Mucosa of stomach (tissue), 1 donor: ENCODE data around the gene ZNF302.

Source experiments
- H3K27me3 ChIP-seq: one replicate; pipeline ENCODE4 v1.7.0; 2013; ENCODE audit warnings: mild to moderate bottlenecking, low read length; ENCODE audit not compliant: control insufficient read depth, insufficient read depth
- H3K36me3 ChIP-seq: one replicate; pipeline ENCODE4 v1.7.0; 2013; ENCODE audit warnings: low read length; ENCODE audit not compliant: control insufficient read depth, insufficient read depth
- H3K4me1 ChIP-seq: one replicate; pipeline ENCODE4 v1.7.0; 2013; ENCODE audit warnings: mild to moderate bottlenecking, low read length; ENCODE audit not compliant: control insufficient read depth, insufficient read depth
- H3K4me3 ChIP-seq: one replicate; pipeline ENCODE4 v1.7.0; 2013; ENCODE audit warnings: low read length
- H3K9ac ChIP-seq: one replicate; pipeline ENCODE4 v1.7.0; 2013; ENCODE audit warnings: mild to moderate bottlenecking, low read length, moderate library complexity
- H3K9me3 ChIP-seq: one replicate; pipeline ENCODE4 v1.7.0; 2013; ENCODE audit warnings: mild to moderate bottlenecking, low read length, moderate library complexity; ENCODE audit not compliant: control insufficient read depth
- donor health status: Pancreatic carcinoma.

Gene ZNF302

DNA sequence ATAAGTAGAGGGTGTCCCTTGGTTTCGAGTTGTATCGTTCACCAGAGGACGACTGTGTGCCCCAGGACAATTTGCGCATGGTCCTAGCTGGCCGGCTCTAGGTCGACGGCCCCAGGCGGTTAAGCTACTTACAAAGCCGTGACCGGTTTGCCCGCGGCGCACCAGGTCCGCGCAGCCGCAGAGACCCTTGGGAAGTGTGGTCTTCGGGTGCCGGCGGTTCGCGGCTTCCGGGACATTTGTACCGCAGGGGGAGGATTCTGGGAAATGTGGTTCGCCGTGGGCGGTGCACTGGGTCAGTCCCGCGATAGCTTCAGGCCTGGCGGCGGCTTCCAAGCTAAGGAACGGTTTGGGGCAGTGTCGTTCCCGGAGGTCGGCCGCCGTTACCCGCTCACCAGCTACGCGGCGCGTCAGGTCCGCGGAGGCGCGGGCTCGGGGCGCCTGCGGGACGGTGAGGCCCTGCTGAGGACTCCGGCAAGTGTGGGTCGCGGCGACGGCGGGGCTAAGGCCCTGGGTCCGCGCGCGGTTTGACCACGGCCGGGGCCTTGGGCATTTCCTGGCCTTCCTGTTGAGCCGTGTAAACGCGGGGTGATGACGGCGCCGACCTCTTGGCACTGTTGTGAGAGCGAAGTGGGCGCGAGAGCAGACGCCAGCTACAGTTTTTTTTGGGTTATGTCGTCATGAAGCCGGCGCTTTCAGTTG, at the start of gene ZNF302:
Gene ZNF302, plus strand, starts transcription at position 293 of the 699 bp plus-strand sequence. CDS start 1,127 bp downstream, outside the sequence.
- Histone ChIP-seq H3K4me1 (peaks cover 12% of the 10 kb centered on the region), H3K9ac (peak within 1 kb of the TSS; percentile 82), H3K27me3 (no peaks in the 10 kb centered on the region), H3K4me3 (peak within 1 kb of the TSS; percentile 93), H3K9me3 (peaks cover 5% of the 10 kb centered on the region), H3K36me3 (peaks cover 6% of the 10 kb centered on the region)

DNA sequence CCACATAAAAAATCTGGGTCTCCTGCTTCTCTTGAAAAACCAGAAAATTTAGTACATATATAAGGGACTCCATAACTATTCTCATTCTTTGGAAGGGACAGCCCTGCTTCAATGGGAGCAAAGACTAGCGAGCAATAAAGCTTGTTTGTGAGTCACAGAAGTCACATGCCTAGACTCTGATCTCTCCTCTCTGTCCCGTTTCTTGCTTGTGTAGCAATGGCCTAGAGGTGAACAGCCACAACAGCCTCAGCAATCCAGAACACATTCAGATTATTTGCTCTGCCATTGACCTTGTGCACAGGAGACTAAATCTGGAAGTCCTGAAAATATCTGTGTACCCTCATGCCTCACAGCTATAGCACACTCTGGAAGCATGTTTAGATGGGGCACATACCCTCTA, 43.7 kb upstream of the ZNF302 start:
- no peaks in the 10 kb centered on the region for H3K27me3 ChIP-seq
- H3K36me3 ChIP-seq, result no peaks in the 10 kb centered on the region
- no peaks in the 10 kb centered on the region for H3K9me3 ChIP-seq
- H3K4me3 ChIP-seq, result no peak overlapping the region
- H3K4me1 ChIP-seq, result no peaks in the 10 kb centered on the region
- H3K9ac ChIP-seq, result no peak overlapping the region

DNA sequence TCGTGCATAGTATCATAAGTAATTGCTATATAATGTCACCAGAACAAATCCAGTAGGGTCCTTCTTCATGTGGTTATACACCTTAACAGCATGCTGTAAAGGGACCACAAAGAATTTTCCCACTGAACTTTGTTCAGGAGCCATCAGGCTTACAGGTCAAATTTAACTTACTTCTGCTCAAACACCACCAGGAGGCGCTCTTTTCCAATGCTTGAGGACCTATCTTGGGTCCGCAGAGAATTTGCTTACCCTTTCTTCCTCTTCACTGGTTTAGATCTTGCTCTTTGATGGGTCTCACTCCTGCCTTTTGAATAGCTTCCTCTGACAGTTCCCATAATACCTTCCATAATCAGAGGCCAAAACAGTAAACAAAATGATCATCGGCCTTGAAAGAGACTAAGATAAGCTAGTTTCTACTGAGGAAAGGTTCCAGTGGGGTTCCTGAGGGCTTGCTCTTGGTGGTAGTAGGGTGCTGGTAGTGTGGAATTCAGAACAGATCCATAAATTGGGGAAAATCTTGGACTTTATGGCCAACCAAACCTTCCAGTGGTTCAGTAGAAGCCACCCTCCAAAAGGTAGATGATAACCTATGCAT, 37.9 kb upstream of the ZNF302 start:
- H3K4me3 ChIP-seq, result no peak overlapping the region
- H3K4me1 ChIP-seq, result no peaks in the 10 kb centered on the region
- no peaks in the 10 kb centered on the region for H3K36me3 ChIP-seq
- H3K9me3 ChIP-seq, result no peaks in the 10 kb centered on the region
- no peak overlapping the region for H3K9ac ChIP-seq
- no peaks in the 10 kb centered on the region for H3K27me3 ChIP-seq

DNA sequence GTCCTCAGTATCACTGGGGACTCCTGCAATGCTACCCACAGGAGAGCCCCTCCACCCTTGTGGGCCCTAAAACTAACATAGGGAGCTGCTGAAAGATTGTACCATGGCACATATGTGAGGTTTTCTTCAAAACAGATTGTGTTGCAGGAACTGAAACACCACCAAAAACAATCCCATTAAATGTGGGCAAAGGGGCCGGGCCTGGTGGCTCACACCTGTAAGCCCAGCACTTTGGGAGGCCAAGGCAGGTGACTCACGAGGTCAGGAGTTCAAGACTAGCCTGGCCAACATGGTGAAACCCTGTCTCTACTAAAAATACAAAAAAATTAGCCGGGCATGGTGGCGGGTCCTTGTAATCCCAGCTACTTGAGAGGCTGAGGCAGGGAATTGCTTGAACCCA, 35.2 kb upstream of the ZNF302 start:
- no peak overlapping the region for H3K4me3 ChIP-seq
- no peaks in the 10 kb centered on the region for H3K9me3 ChIP-seq
- no peaks in the 10 kb centered on the region for H3K4me1 ChIP-seq
- no peaks in the 10 kb centered on the region for H3K27me3 ChIP-seq
- H3K9ac ChIP-seq, result no peak overlapping the region
- H3K36me3 ChIP-seq, result no peaks in the 10 kb centered on the region

DNA sequence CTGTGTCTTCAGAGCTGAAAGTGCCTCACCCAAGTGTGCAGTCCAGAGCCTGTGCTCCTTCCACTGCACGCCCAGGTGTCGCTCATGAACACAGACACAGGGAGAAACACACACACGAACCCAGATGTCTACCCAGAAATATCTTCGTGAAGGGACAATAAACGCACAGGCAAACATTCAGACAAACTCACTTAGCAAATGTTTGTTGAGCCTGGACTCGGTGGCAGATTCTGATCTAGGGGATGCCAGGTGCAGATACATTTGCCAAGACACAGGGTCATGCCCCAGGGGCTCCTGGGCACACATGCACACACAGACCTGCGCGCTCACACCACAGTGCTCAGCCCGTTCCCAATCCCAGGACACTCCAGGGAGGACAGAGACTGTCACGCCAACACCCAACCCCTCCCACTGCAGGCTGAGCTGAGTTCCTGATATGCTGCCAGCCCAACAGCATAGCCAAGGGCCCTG, 32.5 kb upstream of the ZNF302 start:
- Histone ChIP-seq H3K4me3 (no peak overlapping the region), H3K9me3 (no peaks in the 10 kb centered on the region), H3K4me1 (no peaks in the 10 kb centered on the region), H3K36me3 (no peaks in the 10 kb centered on the region), H3K9ac (no peak overlapping the region), H3K27me3 (no peaks in the 10 kb centered on the region)

DNA sequence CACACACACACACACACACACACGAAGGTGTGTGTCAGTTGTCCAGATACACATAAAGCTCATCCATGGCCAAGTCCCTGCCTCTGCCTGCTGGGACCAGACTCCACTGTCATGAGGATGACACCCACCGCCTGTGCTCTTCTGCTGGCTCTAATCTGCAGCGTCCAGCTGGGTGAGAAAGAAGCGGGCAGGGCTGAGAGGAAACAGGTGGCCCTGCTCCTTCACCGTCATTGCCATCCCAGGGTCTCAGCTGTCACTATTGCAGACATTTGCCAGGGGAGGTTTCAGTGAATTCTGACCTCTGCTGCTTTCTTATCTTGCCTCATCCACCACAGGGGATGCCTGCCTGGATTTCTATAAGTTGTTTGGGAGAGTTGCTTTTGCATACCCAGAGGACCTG, 31.9 kb upstream of the ZNF302 start:
- Histone ChIP-seq H3K9me3 (no peaks in the 10 kb centered on the region), H3K36me3 (no peaks in the 10 kb centered on the region), H3K4me3 (no peak overlapping the region), H3K27me3 (no peaks in the 10 kb centered on the region), H3K9ac (no peak overlapping the region), H3K4me1 (no peaks in the 10 kb centered on the region)

DNA sequence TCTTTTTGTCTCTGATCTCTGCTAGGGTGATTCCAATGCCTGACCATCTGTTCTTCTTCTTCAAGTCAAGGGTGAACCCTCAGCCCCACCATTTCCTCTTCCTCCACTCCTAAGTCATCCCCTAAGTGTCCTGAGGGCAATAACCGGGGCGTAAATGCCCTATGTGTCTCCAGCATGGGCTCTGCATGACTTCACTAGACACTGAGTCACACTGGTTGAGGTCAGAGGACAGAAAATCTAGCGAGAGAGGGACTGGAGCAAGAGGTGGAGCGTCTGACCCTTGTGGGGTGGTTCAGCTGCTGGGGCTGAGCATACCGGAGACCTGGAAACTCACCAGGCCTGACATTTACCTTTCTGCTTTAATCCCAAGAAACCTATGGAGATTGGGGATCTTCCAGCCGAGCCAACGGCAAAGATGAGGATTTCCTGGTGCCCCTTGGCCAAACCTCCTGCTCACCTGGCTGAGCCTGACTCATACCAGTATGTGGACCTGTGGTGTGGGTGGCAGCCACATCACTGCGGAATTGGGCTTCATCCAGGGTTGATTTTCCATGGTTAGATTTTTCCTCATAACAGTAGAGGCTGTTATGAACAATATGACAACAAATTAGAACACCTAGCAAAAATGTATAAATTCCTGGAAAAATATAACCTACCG, 27.5 kb upstream of the ZNF302 start:
- no peaks in the 10 kb centered on the region for H3K4me1 ChIP-seq
- no peaks in the 10 kb centered on the region for H3K36me3 ChIP-seq
- no peaks in the 10 kb centered on the region for H3K9me3 ChIP-seq
- no peak overlapping the region for H3K4me3 ChIP-seq
- no peak overlapping the region for H3K9ac ChIP-seq
- no peaks in the 10 kb centered on the region for H3K27me3 ChIP-seq

DNA sequence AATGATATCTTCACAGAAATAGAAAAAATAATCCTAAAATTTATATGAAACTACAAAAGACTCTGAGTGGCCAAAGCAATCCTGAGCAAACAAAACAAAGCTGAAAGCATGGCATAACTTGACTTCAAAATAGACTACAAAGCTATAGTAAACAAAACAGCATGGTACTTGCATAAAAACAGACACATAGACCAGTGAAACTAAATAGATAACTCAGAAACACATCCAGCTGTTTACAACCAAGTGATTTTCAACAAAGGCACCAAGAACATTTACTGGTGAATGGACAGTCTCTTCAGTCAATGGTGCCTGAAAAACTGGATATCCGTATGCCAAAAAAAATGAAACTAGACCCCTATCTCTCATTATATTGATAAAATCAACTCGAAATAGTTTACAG, 25.7 kb upstream of the ZNF302 start:
- Histone ChIP-seq H3K9me3 (no peaks in the 10 kb centered on the region), H3K9ac (no peak overlapping the region), H3K27me3 (no peaks in the 10 kb centered on the region), H3K36me3 (no peaks in the 10 kb centered on the region), H3K4me3 (no peak overlapping the region), H3K4me1 (no peaks in the 10 kb centered on the region)

DNA sequence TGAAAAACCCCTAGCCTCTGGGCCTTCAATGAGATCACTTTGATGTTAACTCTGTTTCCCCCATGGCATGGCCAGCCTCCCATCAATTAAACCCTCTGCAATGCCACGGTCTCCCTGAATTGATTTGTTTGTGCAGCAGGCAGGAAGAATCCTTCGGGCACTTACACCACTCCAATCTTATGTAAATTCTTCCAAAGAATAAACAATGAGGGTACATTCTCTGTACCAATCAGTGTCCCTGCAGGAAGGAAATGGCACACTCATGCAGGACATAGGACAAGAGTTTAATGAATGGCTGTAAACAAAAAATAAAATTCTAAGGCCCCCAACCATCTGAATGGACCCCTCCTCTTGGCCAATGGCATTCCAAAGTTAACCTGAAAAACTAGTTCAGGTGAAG, 22.7 kb upstream of the ZNF302 start:
- Histone ChIP-seq H3K36me3 (no peaks in the 10 kb centered on the region), H3K4me1 (no peaks in the 10 kb centered on the region), H3K9ac (no peak overlapping the region), H3K4me3 (no peak overlapping the region), H3K27me3 (no peaks in the 10 kb centered on the region), H3K9me3 (no peaks in the 10 kb centered on the region)

DNA sequence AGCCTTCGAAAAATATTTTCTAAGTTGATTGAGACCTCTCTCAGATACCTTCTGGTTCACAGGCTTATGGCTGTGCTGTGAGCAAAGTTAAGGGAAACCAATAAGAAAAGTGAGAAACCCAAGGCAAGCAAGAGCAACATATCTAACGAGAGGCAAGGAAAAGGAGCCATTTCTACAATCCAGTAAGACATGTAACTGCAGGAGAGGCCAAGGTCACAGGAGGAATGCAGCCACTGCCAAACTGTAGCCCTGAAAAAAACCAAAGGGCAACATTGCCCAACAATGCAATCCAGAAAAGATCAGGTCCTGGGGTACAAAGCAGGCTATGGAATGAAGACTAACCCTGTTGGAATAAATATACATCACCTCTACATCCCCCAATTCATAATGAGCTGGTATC, 21.8 kb upstream of the ZNF302 start:
- no peaks in the 10 kb centered on the region for H3K9me3 ChIP-seq
- H3K4me3 ChIP-seq, result no peak overlapping the region
- no peaks in the 10 kb centered on the region for H3K36me3 ChIP-seq
- no peaks in the 10 kb centered on the region for H3K4me1 ChIP-seq
- H3K27me3 ChIP-seq, result no peaks in the 10 kb centered on the region
- no peak overlapping the region for H3K9ac ChIP-seq

DNA sequence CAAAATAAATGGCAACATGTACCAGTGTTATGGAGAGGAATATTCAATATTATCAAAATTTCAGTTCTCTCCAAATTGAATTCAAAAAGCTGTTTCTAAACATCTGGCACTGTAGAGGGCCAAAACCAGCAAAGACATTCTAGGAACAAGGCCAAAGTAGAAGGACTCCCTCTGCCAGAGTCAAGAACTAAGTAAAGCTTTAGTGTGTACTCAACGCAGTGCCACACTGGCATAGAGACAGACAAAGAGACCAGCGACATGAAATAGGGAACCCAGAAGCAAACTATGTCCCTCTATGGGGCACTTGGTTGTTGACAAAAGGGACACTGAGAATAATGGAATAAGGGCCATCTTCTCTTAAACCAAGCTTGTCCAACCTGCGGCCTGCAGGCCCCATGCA, 16.1 kb upstream of the ZNF302 start:
- Histone ChIP-seq H3K9ac (no peak overlapping the region), H3K9me3 (no peaks in the 10 kb centered on the region), H3K4me1 (no peaks in the 10 kb centered on the region), H3K4me3 (no peak overlapping the region), H3K27me3 (no peaks in the 10 kb centered on the region), H3K36me3 (no peaks in the 10 kb centered on the region)

DNA sequence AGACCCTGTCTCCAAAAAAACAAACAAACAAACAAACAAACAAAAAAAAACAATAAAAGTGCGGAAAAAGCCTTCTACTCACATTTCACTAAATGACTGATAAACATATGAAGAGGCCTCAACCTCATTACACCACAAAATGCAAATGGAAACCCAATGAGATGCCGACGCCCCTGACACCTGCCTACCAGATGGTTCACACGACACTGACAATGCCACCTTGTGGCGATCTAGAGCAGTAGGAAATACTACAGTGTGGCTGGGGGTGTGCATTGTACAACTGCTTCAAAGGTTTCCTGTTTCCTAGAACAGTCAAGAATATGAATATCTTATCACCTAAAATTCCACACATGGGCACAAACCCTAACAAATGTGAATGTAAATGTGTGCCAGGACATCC, 14.6 kb upstream of the ZNF302 start:
- no peaks in the 10 kb centered on the region for H3K27me3 ChIP-seq
- peaks cover 5% of the 10 kb centered on the region for H3K4me1 ChIP-seq
- H3K36me3 ChIP-seq, result no peaks in the 10 kb centered on the region
- H3K9me3 ChIP-seq, result no peaks in the 10 kb centered on the region
- H3K9ac ChIP-seq, result no peak overlapping the region
- no peak overlapping the region for H3K4me3 ChIP-seq
